ENCODE measurements around the gene ASAH2. TPM values are rescaled to one million over a fixed set of nuclear protein-coding genes. Genes with fewer than 3 reads are reported as not detected.

ASAH2 gene
- total RNA-seq, 4 donors from 2014 or later: 0.37 to 1.6 (median 0.49) TPM

- no peak for DNase-seq (ENCODE audit: low spot score)
- TF ChIP-seq, protein P1, sequence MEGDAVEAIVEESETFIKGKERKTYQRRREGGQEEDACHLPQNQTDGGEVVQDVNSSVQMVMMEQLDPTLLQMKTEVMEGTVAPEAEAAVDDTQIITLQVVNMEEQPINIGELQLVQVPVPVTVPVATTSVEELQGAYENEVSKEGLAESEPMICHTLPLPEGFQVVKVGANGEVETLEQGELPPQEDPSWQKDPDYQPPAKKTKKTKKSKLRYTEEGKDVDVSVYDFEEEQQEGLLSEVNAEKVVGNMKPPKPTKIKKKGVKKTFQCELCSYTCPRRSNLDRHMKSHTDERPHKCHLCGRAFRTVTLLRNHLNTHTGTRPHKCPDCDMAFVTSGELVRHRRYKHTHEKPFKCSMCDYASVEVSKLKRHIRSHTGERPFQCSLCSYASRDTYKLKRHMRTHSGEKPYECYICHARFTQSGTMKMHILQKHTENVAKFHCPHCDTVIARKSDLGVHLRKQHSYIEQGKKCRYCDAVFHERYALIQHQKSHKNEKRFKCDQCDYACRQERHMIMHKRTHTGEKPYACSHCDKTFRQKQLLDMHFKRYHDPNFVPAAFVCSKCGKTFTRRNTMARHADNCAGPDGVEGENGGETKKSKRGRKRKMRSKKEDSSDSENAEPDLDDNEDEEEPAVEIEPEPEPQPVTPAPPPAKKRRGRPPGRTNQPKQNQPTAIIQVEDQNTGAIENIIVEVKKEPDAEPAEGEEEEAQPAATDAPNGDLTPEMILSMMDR (IDR thresholded peaks at IDR 0.05): no peak
- no peak for ATAC-seq (ENCODE audit: low FRiP score)
Measured at GRCh38 chr10:50222199-50222598, 29.1 kb downstream of the ASAH2 start.

DNA sequence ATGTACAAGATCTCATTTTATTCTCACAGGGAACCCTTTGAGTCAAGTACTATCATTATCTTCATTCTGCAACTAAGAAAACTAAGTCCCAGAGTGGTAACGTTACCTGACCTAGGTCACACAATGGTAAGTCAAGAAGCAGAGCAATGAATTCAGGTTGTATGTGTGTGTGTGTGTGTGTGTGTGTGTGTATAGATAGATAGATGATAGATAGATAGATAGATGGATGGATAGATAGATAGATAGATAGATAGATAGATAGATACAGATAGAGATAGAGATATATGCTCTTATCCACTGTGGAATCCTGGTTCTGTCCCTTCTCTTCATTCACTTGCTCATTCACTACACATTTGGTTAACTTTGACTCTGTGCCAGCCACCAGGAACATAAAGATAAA is 29.8 kb downstream of the ASAH2 start:
- TF ChIP-seq, protein P1 (IDR thresholded peaks at IDR 0.05): no peak
- ATAC-seq (ENCODE audit: low FRiP score): no peak
- no peak for DNase-seq (ENCODE audit: low spot score)

DNA sequence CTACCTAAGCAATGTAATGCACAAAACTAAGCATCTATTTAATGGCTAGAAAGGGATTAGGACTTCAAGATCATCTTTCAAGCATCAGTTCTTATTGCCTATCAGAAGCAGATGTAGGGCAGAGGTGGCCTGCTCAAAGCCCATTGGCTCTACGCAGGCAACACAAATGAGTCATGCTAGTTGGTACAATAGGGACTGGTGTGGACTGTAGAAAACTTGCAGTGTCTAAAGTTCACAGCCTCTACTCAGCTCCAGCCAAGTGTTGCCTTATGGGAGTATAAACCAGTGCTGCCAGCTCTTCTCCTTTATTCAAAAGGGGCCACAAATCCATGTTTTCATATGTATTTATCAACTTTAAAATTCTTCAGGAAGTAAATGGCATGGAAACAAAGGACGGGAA is 31.7 kb downstream of the ASAH2 start:
- TF ChIP-seq, protein P1 (IDR thresholded peaks at IDR 0.05): no peak
- DNase-seq (ENCODE audit: low spot score) (no peak), ATAC-seq (ENCODE audit: low FRiP score) (no peak)

- DNase-seq (ENCODE audit: low spot score) (no peak), ATAC-seq (ENCODE audit: low FRiP score) (no peak)
- TF ChIP-seq, protein P1 (IDR thresholded peaks at IDR 0.05): no peak
Measured at GRCh38 chr10:50219200-50219599, 32.1 kb downstream of the ASAH2 start.

DNA sequence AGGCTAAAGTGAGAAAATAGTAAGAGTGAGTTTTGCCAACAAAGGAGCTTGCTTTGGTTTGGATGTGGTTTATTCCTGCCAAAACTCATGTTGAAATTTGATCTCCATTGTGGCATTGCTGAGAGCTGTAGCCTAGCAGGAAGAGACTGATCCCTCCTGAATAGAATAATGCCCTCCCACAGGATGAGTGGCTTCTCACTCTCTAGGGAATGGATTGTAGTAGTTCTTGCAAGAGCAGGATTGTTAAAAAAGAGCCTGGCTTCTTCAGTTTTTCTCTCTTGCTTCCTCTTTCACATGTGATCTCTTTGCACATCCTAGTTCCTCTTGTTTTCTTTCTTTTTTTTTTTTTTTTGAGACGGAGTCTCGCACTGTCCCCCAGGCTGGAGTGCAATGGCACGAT is 34.4 kb downstream of the ASAH2 start:
- no peak for ATAC-seq (ENCODE audit: low FRiP score)
- no peak for DNase-seq (ENCODE audit: low spot score)

GRCh38 chr10:50216418-50216817 is 34.9 kb downstream of the ASAH2 start:
- DNase-seq (ENCODE audit: low spot score) (no peak), ATAC-seq (ENCODE audit: low FRiP score) (no peak)
- TF ChIP-seq, protein P1 (IDR thresholded peaks at IDR 0.05): no peak

More for the DNA sequence above, 34.4 kb downstream of the ASAH2 start:
- TF ChIP-seq, protein P1 (IDR thresholded peaks at IDR 0.05): no peak

GRCh38 chr10:50211670-50212069 is 39.6 kb downstream of the ASAH2 start:
- no peak for ATAC-seq (ENCODE audit: low FRiP score)
- TF ChIP-seq, protein P1 (IDR thresholded peaks at IDR 0.05): no peak
- DNase-seq (ENCODE audit: low spot score): no peak

All from omental fat pad (tissue), 4 donors.